MCF 10A (cell line): Measurements from ENCODE around the gene BIRC3. TPM values are rescaled to one million over a fixed set of nuclear protein-coding genes. Genes with fewer than 3 reads are reported as not detected.

Experiments
- BruUV-seq: library from RNA; stranded (reverse); fragments of 400-500 nt; replicated peaks from 2 replicates; lab custom pipeline; 2021; lab: Mats Ljungman, UMichigan
- CTCF ChIA-PET: fragments of 300-600 bp; sonication (Branson Sonifier 250); formaldehyde crosslinking; extraction: SDS; loops from one replicate; lab custom pipeline; 2021; ENCODE audit warnings: antibody characterized with exemption, inconsistent platforms; lab: Yijun Ruan, JAX
- POLR2A ChIA-PET: fragments of 300-600, 350-650 bp; sonication (Branson Sonifier 250); formaldehyde crosslinking; extraction: SDS; loops from one replicate; lab custom pipeline; 2020; ENCODE audit warnings: antibody characterized with exemption, inconsistent platforms; lab: Yijun Ruan, JAX
- DNase-seq: peaks from one replicate; pipeline ENCODE4 v3.0.0-alpha.2; 2018; ENCODE audit not compliant: unreplicated experiment
- H3K27ac Mint-ChIP-seq: one replicate; pipeline ENCODE4 v1.8.0; 2022; ENCODE audit warnings: mild to moderate bottlenecking, low read depth, mixed read lengths; ENCODE audit not compliant: unreplicated experiment
- H3K27me3 Mint-ChIP-seq: one replicate; pipeline ENCODE4 v1.8.0; 2022; ENCODE audit warnings: mixed read lengths; ENCODE audit not compliant: insufficient read depth, unreplicated experiment
- H3K36me3 Mint-ChIP-seq: one replicate; pipeline ENCODE4 v1.8.0; 2022; ENCODE audit warnings: mild to moderate bottlenecking, moderate library complexity, mixed read lengths; ENCODE audit not compliant: insufficient read depth, unreplicated experiment
- H3K4me1 Mint-ChIP-seq: one replicate; pipeline ENCODE4 v1.8.0; 2022; ENCODE audit warnings: mixed read lengths; ENCODE audit not compliant: insufficient read depth, unreplicated experiment
- H3K4me3 Mint-ChIP-seq: one replicate; pipeline ENCODE4 v1.8.0; 2022; ENCODE audit warnings: mild to moderate bottlenecking, moderate library complexity, mixed read lengths; ENCODE audit not compliant: unreplicated experiment
- H3K9me3 Mint-ChIP-seq: one replicate; pipeline ENCODE4 v1.8.0; 2022; ENCODE audit warnings: mixed read lengths; ENCODE audit not compliant: unreplicated experiment
- intact Hi-C: fragments of 100-400 bp; cut with micrococcal nuclease; formaldehyde crosslinking; loops from 2 replicates; pipeline ENCODE4 v1.14.1; 2022
- total RNA-seq: library from RNA; stranded (reverse); gene quantifications from 2 replicates; pipeline ENCODE4 v1.2.3, GENCODE V29; 2022
- TF ChIP-seq, protein P1 (sequence below): fragments of 200-600 bp; IDR thresholded peaks from one replicate; pipeline ENCODE4 v1.8.0; 2022; ENCODE audit warnings: antibody characterized with exemption, mild to moderate bottlenecking; ENCODE audit not compliant: unreplicated experiment

Gene BIRC3
- total RNA-seq, 1 experiment from 2014 or later: 124 TPM

DNA sequence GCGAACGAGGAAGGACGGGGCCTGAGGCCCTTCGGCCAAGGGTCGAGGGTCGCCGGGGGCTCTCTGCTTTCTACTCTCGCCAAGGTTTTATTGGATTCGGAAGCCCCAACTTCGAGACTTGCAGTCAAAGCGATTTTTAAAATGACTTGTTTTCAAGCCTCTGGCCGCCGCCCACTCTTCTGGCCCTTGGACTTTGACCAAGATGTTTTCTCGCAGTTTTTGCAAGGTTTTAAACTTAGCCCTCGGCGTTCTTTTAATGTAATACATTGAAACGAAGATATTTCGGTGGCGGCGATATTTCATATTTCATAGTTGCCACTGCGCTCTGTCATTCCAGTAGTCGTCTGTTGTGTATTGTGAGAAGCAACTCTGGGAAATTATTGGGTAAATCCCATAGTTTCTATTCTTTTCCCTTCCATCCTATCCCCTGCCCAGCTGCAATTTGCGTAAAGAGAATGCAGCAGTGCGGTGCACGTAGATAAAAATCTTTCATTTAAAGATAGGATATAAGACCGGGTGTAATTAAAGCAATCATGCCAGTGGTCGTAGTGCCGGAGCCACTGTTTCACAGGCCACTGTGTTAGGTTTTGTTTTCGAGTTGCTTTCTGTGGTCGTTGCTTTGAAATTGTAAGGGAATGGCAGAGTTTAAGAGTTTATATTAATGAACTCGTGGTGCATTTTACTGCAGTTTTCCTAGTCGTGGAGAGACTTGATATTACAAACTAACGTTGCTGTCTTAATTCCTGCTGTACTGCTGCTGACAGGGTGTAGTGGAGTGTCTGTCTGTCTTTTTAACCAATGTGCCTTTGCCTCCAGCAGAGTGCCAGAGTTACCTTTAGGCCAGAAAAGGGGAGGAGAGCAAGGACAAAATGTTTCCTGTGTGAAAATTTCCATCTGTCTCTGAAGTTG is 30.4 kb downstream of the BIRC3 start:
- POLR2A ChIA-PET: interaction anchor here (0.6 to 5.7 kb wide), 24 partner anchors 10 to 319 kb away, joined by 3 to 36 read pairs (median 4); no protein-coding TSS in a partner anchor
- Mint-ChIP-seq H3K36me3 (peaks cover 44% of the 10 kb centered on the region), H3K9me3 (no peaks in the 10 kb centered on the region), H3K4me1 (peaks cover 13% of the 10 kb centered on the region), H3K4me3 (peak overlapping the region; percentile 79), H3K27me3 (no peaks in the 10 kb centered on the region), H3K27ac (peak overlapping the region; percentile 97)
- TF ChIP-seq, protein P1, sequence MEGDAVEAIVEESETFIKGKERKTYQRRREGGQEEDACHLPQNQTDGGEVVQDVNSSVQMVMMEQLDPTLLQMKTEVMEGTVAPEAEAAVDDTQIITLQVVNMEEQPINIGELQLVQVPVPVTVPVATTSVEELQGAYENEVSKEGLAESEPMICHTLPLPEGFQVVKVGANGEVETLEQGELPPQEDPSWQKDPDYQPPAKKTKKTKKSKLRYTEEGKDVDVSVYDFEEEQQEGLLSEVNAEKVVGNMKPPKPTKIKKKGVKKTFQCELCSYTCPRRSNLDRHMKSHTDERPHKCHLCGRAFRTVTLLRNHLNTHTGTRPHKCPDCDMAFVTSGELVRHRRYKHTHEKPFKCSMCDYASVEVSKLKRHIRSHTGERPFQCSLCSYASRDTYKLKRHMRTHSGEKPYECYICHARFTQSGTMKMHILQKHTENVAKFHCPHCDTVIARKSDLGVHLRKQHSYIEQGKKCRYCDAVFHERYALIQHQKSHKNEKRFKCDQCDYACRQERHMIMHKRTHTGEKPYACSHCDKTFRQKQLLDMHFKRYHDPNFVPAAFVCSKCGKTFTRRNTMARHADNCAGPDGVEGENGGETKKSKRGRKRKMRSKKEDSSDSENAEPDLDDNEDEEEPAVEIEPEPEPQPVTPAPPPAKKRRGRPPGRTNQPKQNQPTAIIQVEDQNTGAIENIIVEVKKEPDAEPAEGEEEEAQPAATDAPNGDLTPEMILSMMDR: no peak
- intact Hi-C loops: loop anchor here (1.0 to 5.0 kb wide), 4 partner anchors 40 to 148 kb away; no protein-coding TSS in a partner anchor
- BruUV-seq: TSS peak; percentile 37
- CTCF ChIA-PET: interaction anchor here (0.6 to 3.6 kb wide), 6 partner anchors 28 to 268 kb away, joined by 3 to 23 read pairs (median 5); no protein-coding TSS in a partner anchor
- DNase-seq: peak; percentile 53

DNA sequence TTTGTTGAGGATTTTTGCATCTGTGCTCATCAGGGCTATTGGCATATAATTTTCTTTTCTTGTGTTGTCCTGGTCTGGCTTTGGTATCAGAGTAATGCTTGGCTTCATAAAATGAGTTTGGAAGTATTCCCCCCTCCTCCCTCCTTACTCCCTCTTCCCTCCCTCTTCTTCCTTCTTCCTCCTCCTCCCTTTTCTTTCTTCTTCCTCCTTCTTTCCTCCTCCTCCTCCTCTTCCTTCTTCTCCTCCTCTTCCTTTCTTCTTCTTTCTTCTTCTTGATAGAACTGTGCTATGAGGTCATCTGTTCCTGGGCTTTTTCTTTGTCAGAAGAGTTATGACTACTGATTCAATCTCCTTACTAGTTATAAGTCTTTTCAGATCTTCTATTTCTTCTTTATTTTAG is 39.8 kb downstream of the BIRC3 start:
- Mint-ChIP-seq H3K27ac (no peak overlapping the region), H3K4me1 (peaks cover 14% of the 10 kb centered on the region), H3K9me3 (peaks cover 8% of the 10 kb centered on the region), H3K27me3 (no peaks in the 10 kb centered on the region), H3K36me3 (peaks cover 80% of the 10 kb centered on the region), H3K4me3 (no peak overlapping the region)
- TF ChIP-seq, protein P1: no peak
- no peak for DNase-seq
- ChIA-PET POLR2A (interaction anchor here (0.9 kb wide), 1 partner anchor 9 kb away, joined by 3 read pairs; no protein-coding TSS in a partner anchor), CTCF (interaction anchor here (1.1 kb wide), 1 partner anchor 256 kb away, joined by 3 read pairs; no protein-coding TSS in a partner anchor)
- no TSS peak for BruUV-seq
- intact Hi-C loops: no loop called here

DNA sequence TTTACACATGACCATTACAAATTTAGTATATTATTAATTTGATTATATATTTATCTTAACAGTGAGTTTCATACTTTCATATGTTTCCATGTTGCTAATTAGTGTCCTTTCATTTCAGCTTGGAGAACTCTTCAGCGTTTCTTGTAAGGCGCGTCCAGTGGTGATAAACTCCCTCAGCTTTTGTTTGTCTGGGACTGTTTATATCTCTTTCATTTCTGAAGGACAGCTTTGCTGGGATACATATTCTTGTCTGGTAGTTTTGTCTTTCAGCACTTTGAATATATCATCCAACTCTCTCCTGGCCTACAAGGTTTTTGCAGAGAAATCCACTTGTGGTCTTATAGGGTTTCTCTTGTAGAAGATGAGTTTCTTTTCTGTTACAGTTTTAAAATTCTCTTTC is 42.1 kb downstream of the BIRC3 start:
- H3K4me3 Mint-ChIP-seq: no peak overlapping the region
- BruUV-seq: no TSS peak
- no peak for DNase-seq

More for the DNA sequence above, 42.1 kb downstream of the BIRC3 start:
- Mint-ChIP-seq H3K9me3 (peaks cover 8% of the 10 kb centered on the region), H3K27ac (peak overlapping the region; percentile 73), H3K36me3 (peaks cover 83% of the 10 kb centered on the region), H3K27me3 (no peaks in the 10 kb centered on the region), H3K4me1 (peaks cover 14% of the 10 kb centered on the region)
- TF ChIP-seq, protein P1: no peak
- intact Hi-C loops: no loop called here
- ChIA-PET POLR2A (interaction anchor here (0.6 to 1.5 kb wide), 3 partner anchors 11 to 54 kb away, joined by 3 to 8 read pairs (median 3); no protein-coding TSS in a partner anchor), CTCF (interaction anchor here (0.6 to 2.4 kb wide), 5 partner anchors 17 to 217 kb away, joined by 3 to 5 read pairs (median 3); no protein-coding TSS in a partner anchor)
